ENCODE data around the gene VKORC1L1. TPM values are rescaled to one million over a fixed set of nuclear protein-coding genes. Genes with fewer than 3 reads are reported as not detected.
"Not testable (repeated sequence)": the region's sequence is repeated elsewhere in the genome, so short reads cannot be mapped to it uniquely, and the experiment has no call there.

VKORC1L1 gene
- total RNA-seq, result 33.6 and 33.9 TPM in 2 replicates
- long read RNA-seq, full-length matches to known transcripts, result 4 of 14 reads
- long read RNA-seq, partial matches to known transcripts, result 8 of 14 reads
- long read RNA-seq, other reads (novel, unspliced or antisense), result 2 of 14 reads

DNA sequence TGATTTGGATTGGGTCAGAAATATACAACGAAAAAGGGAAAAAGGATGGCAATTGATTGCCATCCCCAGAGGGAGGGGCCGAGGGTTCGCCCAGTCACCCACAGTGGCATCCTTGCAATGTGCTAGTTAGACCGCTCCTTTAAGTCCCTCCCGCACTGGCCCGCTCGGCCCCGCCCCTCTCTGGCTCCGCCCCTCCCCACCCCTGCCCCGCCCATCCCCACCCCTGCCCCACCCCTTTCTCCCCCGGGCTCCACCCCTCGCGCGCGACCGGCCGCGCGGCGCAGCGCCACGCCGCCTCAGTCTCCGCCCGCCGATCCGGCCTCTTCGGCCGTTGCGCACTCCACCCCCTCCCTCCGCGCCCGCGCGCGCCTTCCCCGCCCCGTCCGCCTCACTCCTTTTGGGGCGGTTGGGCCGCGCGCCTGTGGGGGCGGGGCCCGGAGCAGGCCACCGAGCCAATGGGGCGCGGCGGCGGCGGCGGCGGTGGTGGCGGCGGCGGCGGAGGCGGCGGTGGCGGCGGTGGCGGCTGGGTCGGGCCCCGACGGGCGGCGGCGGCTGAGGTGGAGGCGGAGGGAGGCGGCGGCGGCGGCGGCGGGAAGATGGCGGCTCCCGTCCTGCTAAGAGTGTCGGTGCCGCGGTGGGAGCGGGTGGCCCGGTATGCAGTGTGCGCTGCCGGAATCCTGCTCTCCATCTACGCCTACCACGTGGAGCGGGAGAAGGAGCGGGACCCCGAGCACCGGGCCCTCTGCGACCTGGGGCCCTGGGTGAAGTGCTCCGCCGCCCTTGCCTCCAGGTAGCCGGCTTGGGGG, at the start of gene VKORC1L1:
TSS of gene VKORC1L1 (plus strand) at position 299 of the 806 bp plus-strand sequence. CDS start at position 597, 298 bp downstream.
- Mint-ChIP-seq H3K9me3 (no peaks in the 10 kb centered on the region), H3K4me3 (peak within 1 kb of the TSS; percentile 87), H3K4me1 (peaks cover 8% of the 10 kb centered on the region), H3K27me3 (ENCODE audit: low read depth) (no peaks in the 10 kb centered on the region), H3K27ac (ENCODE audit: unreplicated experiment) (peak within 1 kb of the TSS; percentile 62), H3K36me3 (ENCODE audit: low read depth) (no peaks in the 10 kb centered on the region)
- DNase-seq (ENCODE audit: low read depth, low spot score), result peak; percentile 91
- no peak for TF ChIP-seq CTCF (conservative IDR thresholded peaks at IDR 0.05)

- Mint-ChIP-seq H3K36me3 (ENCODE audit: low read depth) (no peaks in the 10 kb centered on the region), H3K27ac (ENCODE audit: unreplicated experiment) (no peak overlapping the region)
Observed at GRCh38 chr7:65827366-65827765, 45.5 kb upstream of the VKORC1L1 start.

DNA sequence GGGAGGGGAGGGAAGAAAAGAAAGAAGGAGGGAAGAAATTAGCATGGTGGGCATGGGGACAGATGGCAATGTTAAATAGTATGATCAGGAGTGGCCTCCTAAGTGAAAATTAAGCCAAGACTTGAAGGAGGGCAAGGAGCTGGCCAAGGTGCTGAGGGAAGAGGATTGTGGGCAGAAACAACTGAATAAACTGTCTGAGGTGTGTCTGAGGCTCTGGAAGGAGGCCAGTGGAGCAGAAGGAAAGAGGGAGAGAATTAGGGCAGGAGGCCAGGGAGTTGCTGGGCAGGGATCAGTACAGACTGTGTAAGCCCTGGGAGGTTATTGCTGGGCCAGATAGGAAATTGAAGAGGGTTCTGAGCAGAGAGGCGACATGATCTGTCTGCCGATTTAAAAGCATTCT, 40.6 kb upstream of the VKORC1L1 start:
- H3K4me3 Mint-ChIP-seq, result no peak overlapping the region
- H3K36me3 Mint-ChIP-seq (ENCODE audit: low read depth), result no peaks in the 10 kb centered on the region
- no peak overlapping the region for H3K27ac Mint-ChIP-seq (ENCODE audit: unreplicated experiment)
- H3K9me3 Mint-ChIP-seq, result no peaks in the 10 kb centered on the region
- no peaks in the 10 kb centered on the region for H3K4me1 Mint-ChIP-seq
- no peaks in the 10 kb centered on the region for H3K27me3 Mint-ChIP-seq (ENCODE audit: low read depth)
- no peak for TF ChIP-seq CTCF (conservative IDR thresholded peaks at IDR 0.05)
- DNase-seq (ENCODE audit: low read depth, low spot score), result peak; percentile 4

More at GRCh38 chr7:65827366-65827765, 45.5 kb upstream of the VKORC1L1 start:
- Mint-ChIP-seq H3K4me1 (no peaks in the 10 kb centered on the region), H3K4me3 (no peak overlapping the region), H3K9me3 (no peaks in the 10 kb centered on the region), H3K27me3 (ENCODE audit: low read depth) (no peaks in the 10 kb centered on the region)
- no peak for DNase-seq (ENCODE audit: low read depth, low spot score)
- TF ChIP-seq CTCF (conservative IDR thresholded peaks at IDR 0.05), result no peak

- not testable (repeated sequence) for DNase-seq (ENCODE audit: low read depth, low spot score); H3K4me1 Mint-ChIP-seq; H3K27ac Mint-ChIP-seq (ENCODE audit: unreplicated experiment); H3K4me3 Mint-ChIP-seq; H3K27me3 Mint-ChIP-seq (ENCODE audit: low read depth); H3K9me3 Mint-ChIP-seq; H3K36me3 Mint-ChIP-seq (ENCODE audit: low read depth)
Observed at GRCh38 chr7:65836684-65837083, 36.2 kb upstream of the VKORC1L1 start.

DNA sequence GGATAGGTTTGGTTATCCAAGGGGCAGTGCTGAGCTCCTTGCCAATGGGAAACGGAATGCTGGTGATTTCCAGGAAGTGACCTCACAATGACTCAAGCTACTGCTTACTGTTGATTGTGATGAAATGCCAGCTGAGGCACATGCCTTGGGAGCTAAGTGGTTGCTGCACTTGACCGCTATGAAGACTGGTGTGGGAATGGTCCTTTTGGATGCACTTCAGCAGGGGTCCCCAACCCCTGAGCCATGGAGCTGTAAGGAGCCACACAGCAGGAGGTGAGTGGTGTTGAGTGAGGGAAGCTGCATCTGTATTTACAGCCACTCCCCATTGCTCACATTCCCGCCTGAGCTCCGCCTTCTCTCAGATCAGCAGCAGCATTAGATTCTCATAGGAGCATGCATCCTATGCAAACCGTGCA, 35.3 kb upstream of the VKORC1L1 start:
- not testable (repeated sequence) for DNase-seq (ENCODE audit: low read depth, low spot score); H3K4me1 Mint-ChIP-seq; H3K4me3 Mint-ChIP-seq; H3K27ac Mint-ChIP-seq (ENCODE audit: unreplicated experiment); H3K27me3 Mint-ChIP-seq (ENCODE audit: low read depth); H3K36me3 Mint-ChIP-seq (ENCODE audit: low read depth); H3K9me3 Mint-ChIP-seq

DNA sequence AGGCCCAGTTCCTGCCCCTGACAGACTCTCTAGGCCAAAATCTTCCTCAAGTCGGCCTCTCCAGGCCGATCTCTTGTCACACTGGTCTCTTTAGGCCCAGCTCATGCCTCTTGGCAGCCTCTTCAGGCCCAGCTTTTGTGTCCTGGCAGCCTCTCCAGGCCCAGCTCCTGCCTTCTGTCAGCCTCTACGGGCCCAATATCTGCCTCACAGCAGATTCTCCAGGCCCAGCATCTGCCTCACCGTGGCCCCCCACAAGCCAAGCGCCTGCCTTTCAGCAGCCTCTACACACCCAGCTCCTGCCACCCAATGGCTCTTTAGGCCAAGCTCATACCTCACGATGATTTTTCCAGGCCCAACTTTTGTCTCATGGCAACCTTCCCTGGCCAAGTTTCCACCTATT, 33.0 kb upstream of the VKORC1L1 start:
- Mint-ChIP-seq H3K9me3 (no peaks in the 10 kb centered on the region), H3K4me3 (no peak overlapping the region), H3K27me3 (ENCODE audit: low read depth) (no peaks in the 10 kb centered on the region), H3K27ac (ENCODE audit: unreplicated experiment) (peak overlapping the region; percentile 63), H3K4me1 (no peaks in the 10 kb centered on the region), H3K36me3 (ENCODE audit: low read depth) (no peaks in the 10 kb centered on the region)
- no peak for DNase-seq (ENCODE audit: low read depth, low spot score)
- TF ChIP-seq CTCF (conservative IDR thresholded peaks at IDR 0.05), result no peak

Measured in neural crest cell (in vitro differentiated cells).